ENCODE results near the gene TSPAN18.

The TSPAN18 gene

GRCh38 chr11:44813401-44813800, 86.6 kb downstream of the TSPAN18 start:
- H3K18ac ChIP-seq (ENCODE audit: low read length) = no peak overlapping the region
- H3K4me2 ChIP-seq (ENCODE audit: low read length) = no peak overlapping the region
- H3K27me3 ChIP-seq (ENCODE audit: insufficient read depth, low read length) = no peaks in the 10 kb centered on the region
- no peak overlapping the region for H3K14ac ChIP-seq (ENCODE audit: low read length)
- H3K9me3 ChIP-seq (ENCODE audit: insufficient read depth, low read depth, low read length) = peaks cover 2% of the 10 kb centered on the region
- H4K12ac ChIP-seq (ENCODE audit: low read depth, low read length) = no peak overlapping the region
- no peaks in the 10 kb centered on the region for H3K36me3 ChIP-seq (ENCODE audit: control insufficient read depth in 1 of 2, insufficient read depth in 2 of 2, low read length in 2 of 2)
- H2BK5ac ChIP-seq (ENCODE audit: low read depth, low read length, poor library complexity) = no peak overlapping the region
- H4K91ac ChIP-seq (ENCODE audit: low read depth, low read length) = no peak overlapping the region
- WGBS (ENCODE audit: extremely low coverage, insufficient coverage, insufficient read length) = no CpG with 5 or more reads among the region's 4 CpGs
- no peak overlapping the region for H3K4ac ChIP-seq (ENCODE audit: low read depth, low read length)
- no peak overlapping the region for H2BK12ac ChIP-seq (ENCODE audit: low read length)
- no peak overlapping the region for H3K4me3 ChIP-seq (ENCODE audit: low read depth, low read length)
- no peak overlapping the region for H3K9ac ChIP-seq (ENCODE audit: low read length)
- no peak for DNase-seq
- no peak overlapping the region for H2AK5ac ChIP-seq (ENCODE audit: low read length)
- H3K27ac ChIP-seq (ENCODE audit: low read depth, low read length) = no peak overlapping the region
- no peaks in the 10 kb centered on the region for H3K79me2 ChIP-seq (ENCODE audit: control insufficient read depth, insufficient read depth, low read length, poor library complexity)
- no peak overlapping the region for H4K8ac ChIP-seq (ENCODE audit: low read depth, low read length)
- H3K4me1 ChIP-seq (ENCODE audit: control insufficient read depth in 1 of 2, insufficient read depth in 2 of 2, low read length in 2 of 2) = no peaks in the 10 kb centered on the region
- H3K79me1 ChIP-seq (ENCODE audit: low read length) = no peaks in the 10 kb centered on the region
- no peak overlapping the region for H2AFZ ChIP-seq (ENCODE audit: insufficient read depth, low read length, poor library complexity)
- H3K23ac ChIP-seq (ENCODE audit: low read length) = no peak overlapping the region
- no peak overlapping the region for H2BK120ac ChIP-seq (ENCODE audit: insufficient read depth, low read length, poor library complexity)

GRCh38 chr11:44814881-44815592, 88.3 kb downstream of the TSPAN18 start:
- Histone ChIP-seq H3K14ac (ENCODE audit: low read length) (no peak overlapping the region), H3K9me3 (ENCODE audit: insufficient read depth, low read depth, low read length) (peaks cover 2% of the 10 kb centered on the region), H3K4ac (ENCODE audit: low read depth, low read length) (no peak overlapping the region), H3K9ac (ENCODE audit: low read length) (no peak overlapping the region), H3K27me3 (ENCODE audit: insufficient read depth, low read length) (no peaks in the 10 kb centered on the region), H3K36me3 (ENCODE audit: control insufficient read depth in 1 of 2, insufficient read depth in 2 of 2, low read length in 2 of 2) (no peaks in the 10 kb centered on the region), H2AFZ (ENCODE audit: insufficient read depth, low read length, poor library complexity) (no peak overlapping the region), H4K91ac (ENCODE audit: low read depth, low read length) (no peak overlapping the region), H3K4me1 (ENCODE audit: control insufficient read depth in 1 of 2, insufficient read depth in 2 of 2, low read length in 2 of 2) (no peaks in the 10 kb centered on the region), H3K4me2 (ENCODE audit: low read length) (no peak overlapping the region), H2BK120ac (ENCODE audit: insufficient read depth, low read length, poor library complexity) (no peak overlapping the region), H3K27ac (ENCODE audit: low read depth, low read length) (no peak overlapping the region), H3K79me2 (ENCODE audit: control insufficient read depth, insufficient read depth, low read length, poor library complexity) (no peaks in the 10 kb centered on the region), H3K79me1 (ENCODE audit: low read length) (no peaks in the 10 kb centered on the region), H2BK5ac (ENCODE audit: low read depth, low read length, poor library complexity) (no peak overlapping the region), H2AK5ac (ENCODE audit: low read length) (no peak overlapping the region), H4K8ac (ENCODE audit: low read depth, low read length) (no peak overlapping the region), H2BK12ac (ENCODE audit: low read length) (no peak overlapping the region), H3K23ac (ENCODE audit: low read length) (no peak overlapping the region), H4K12ac (ENCODE audit: low read depth, low read length) (no peak overlapping the region), H3K4me3 (ENCODE audit: low read depth, low read length) (no peak overlapping the region), H3K18ac (ENCODE audit: low read length) (no peak overlapping the region)
- no peak for DNase-seq
- WGBS (ENCODE audit: extremely low coverage, insufficient coverage, insufficient read length) = no CpG with 5 or more reads among the region's 5 CpGs

- H3K27ac ChIP-seq (ENCODE audit: low read depth, low read length) = no peak overlapping the region
- no CpG with 5 or more reads among the region's 8 CpGs for WGBS (ENCODE audit: extremely low coverage, insufficient coverage, insufficient read length)
- no peak overlapping the region for H3K4me3 ChIP-seq (ENCODE audit: low read depth, low read length)
- no peak overlapping the region for H3K14ac ChIP-seq (ENCODE audit: low read length)
- H3K36me3 ChIP-seq (ENCODE audit: control insufficient read depth in 1 of 2, insufficient read depth in 2 of 2, low read length in 2 of 2) = no peaks in the 10 kb centered on the region
- H2AK5ac ChIP-seq (ENCODE audit: low read length) = no peak overlapping the region
- H2BK12ac ChIP-seq (ENCODE audit: low read length) = no peak overlapping the region
- no peak overlapping the region for H3K4ac ChIP-seq (ENCODE audit: low read depth, low read length)
- H3K18ac ChIP-seq (ENCODE audit: low read length) = no peak overlapping the region
- DNase-seq = no peak
- H2AFZ ChIP-seq (ENCODE audit: insufficient read depth, low read length, poor library complexity) = no peak overlapping the region
- no peak overlapping the region for H2BK5ac ChIP-seq (ENCODE audit: low read depth, low read length, poor library complexity)
- H3K9ac ChIP-seq (ENCODE audit: low read length) = no peak overlapping the region
- H4K8ac ChIP-seq (ENCODE audit: low read depth, low read length) = no peak overlapping the region
- no peaks in the 10 kb centered on the region for H3K79me1 ChIP-seq (ENCODE audit: low read length)
- no peaks in the 10 kb centered on the region for H3K27me3 ChIP-seq (ENCODE audit: insufficient read depth, low read length)
- H3K4me1 ChIP-seq (ENCODE audit: control insufficient read depth in 1 of 2, insufficient read depth in 2 of 2, low read length in 2 of 2) = no peaks in the 10 kb centered on the region
- no peak overlapping the region for H2BK120ac ChIP-seq (ENCODE audit: insufficient read depth, low read length, poor library complexity)
- no peak overlapping the region for H3K4me2 ChIP-seq (ENCODE audit: low read length)
- no peak overlapping the region for H4K91ac ChIP-seq (ENCODE audit: low read depth, low read length)
- H3K9me3 ChIP-seq (ENCODE audit: insufficient read depth, low read depth, low read length) = peaks cover 2% of the 10 kb centered on the region
- no peak overlapping the region for H4K12ac ChIP-seq (ENCODE audit: low read depth, low read length)
- H3K79me2 ChIP-seq (ENCODE audit: control insufficient read depth, insufficient read depth, low read length, poor library complexity) = no peaks in the 10 kb centered on the region
- no peak overlapping the region for H3K23ac ChIP-seq (ENCODE audit: low read length)
These were observed 89.2 kb downstream of the TSPAN18 start for GRCh38 chr11:44815917-44816456.

- no CpG with 5 or more reads among the region's 3 CpGs for WGBS (ENCODE audit: extremely low coverage, insufficient coverage, insufficient read length)
- DNase-seq = no peak
- no peak overlapping the region for H3K4me2 ChIP-seq (ENCODE audit: low read length)
These were observed 90.0 kb downstream of the TSPAN18 start for GRCh38 chr11:44816761-44817160.

More at GRCh38 chr11:44816761-44817160, 90.0 kb downstream of the TSPAN18 start:
- H2BK5ac ChIP-seq (ENCODE audit: low read depth, low read length, poor library complexity) = no peak overlapping the region
- H2BK12ac ChIP-seq (ENCODE audit: low read length) = no peak overlapping the region
- no peaks in the 10 kb centered on the region for H3K27me3 ChIP-seq (ENCODE audit: insufficient read depth, low read length)
- H3K4me3 ChIP-seq (ENCODE audit: low read depth, low read length) = no peak overlapping the region
- no peak overlapping the region for H2AFZ ChIP-seq (ENCODE audit: insufficient read depth, low read length, poor library complexity)
- no peak overlapping the region for H4K12ac ChIP-seq (ENCODE audit: low read depth, low read length)
- H3K4me1 ChIP-seq (ENCODE audit: control insufficient read depth in 1 of 2, insufficient read depth in 2 of 2, low read length in 2 of 2) = no peaks in the 10 kb centered on the region
- no peak overlapping the region for H3K27ac ChIP-seq (ENCODE audit: low read depth, low read length)
- no peaks in the 10 kb centered on the region for H3K36me3 ChIP-seq (ENCODE audit: control insufficient read depth in 1 of 2, insufficient read depth in 2 of 2, low read length in 2 of 2)
- peaks cover 4% of the 10 kb centered on the region for H3K9me3 ChIP-seq (ENCODE audit: insufficient read depth, low read depth, low read length)
- no peak overlapping the region for H2AK5ac ChIP-seq (ENCODE audit: low read length)
- no peaks in the 10 kb centered on the region for H3K79me2 ChIP-seq (ENCODE audit: control insufficient read depth, insufficient read depth, low read length, poor library complexity)
- H3K23ac ChIP-seq (ENCODE audit: low read length) = no peak overlapping the region
- H4K8ac ChIP-seq (ENCODE audit: low read depth, low read length) = no peak overlapping the region
- H3K18ac ChIP-seq (ENCODE audit: low read length) = no peak overlapping the region
- no peaks in the 10 kb centered on the region for H3K79me1 ChIP-seq (ENCODE audit: low read length)
- no peak overlapping the region for H4K91ac ChIP-seq (ENCODE audit: low read depth, low read length)
- H3K9ac ChIP-seq (ENCODE audit: low read length) = no peak overlapping the region
- H3K14ac ChIP-seq (ENCODE audit: low read length) = no peak overlapping the region
- no peak overlapping the region for H2BK120ac ChIP-seq (ENCODE audit: insufficient read depth, low read length, poor library complexity)
- H3K4ac ChIP-seq (ENCODE audit: low read depth, low read length) = no peak overlapping the region
